Activated naive CD4-positive, alpha-beta T cell treated with anti-CD3 and anti-CD28 coated beads, Interleukin-2, amount 50 U/mL, for 16 hours (primary cell): ENCODE data around the gene MRGPRF.
"Not testable (repeated sequence)": the region's sequence is repeated elsewhere in the genome, so short reads cannot be mapped to it uniquely, and the experiment has no call there.

Source experiments
- DNase-seq: peaks from one replicate; pipeline ENCODE4 v3.0.0-alpha.2; 2020

Gene MRGPRF

GRCh38 chr11:68980776-68981065 is 32.3 kb downstream of the MRGPRF start, which contains the start of gene MRGPRD:
Gene MRGPRD, minus strand, starts transcription at chr11:68980986. Its CDS starts 0 bp downstream, at chr11:68980986.
- no peak for DNase-seq

DNA sequence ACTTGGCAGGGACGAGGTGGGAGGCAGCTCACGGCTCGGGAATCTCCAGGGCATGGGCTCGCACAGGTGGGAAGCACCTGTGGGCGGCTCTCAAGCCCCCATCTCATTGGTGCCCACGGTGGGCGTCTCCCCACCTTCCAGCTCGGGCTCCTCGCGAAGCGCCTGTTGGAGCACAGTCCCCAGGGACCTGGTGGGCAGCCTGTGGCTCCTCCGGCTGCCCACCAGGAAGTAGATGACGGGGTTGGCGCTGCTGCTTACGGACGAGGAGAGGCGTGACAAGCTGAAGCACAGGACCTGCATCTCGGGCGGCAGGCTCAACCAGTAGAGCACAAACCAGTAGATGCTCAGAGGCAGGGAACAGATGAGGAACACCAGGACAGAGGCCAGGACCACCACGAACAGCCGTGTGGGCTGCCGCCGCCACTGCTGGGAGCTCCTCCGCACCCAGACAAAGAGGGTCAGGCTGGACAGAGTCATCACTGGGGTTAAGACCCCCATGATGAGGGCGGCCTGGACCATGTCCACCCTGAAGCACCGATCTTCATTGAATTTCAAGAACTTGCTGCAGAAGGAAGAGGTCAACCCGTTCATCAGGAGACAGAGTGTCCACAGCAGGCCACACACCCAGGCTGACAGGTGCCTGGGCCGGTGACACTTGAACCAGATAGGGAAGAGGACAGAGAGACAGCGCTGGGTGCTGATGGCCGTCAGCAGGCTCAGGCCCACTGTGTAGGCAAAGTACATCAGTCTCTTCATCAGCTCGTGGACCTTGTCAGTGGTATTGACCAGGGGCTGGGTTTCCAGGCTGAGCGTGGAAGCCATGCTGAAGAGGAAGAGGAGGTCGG is 32.9 kb downstream of the MRGPRF start:
- DNase-seq = no peak

DNA sequence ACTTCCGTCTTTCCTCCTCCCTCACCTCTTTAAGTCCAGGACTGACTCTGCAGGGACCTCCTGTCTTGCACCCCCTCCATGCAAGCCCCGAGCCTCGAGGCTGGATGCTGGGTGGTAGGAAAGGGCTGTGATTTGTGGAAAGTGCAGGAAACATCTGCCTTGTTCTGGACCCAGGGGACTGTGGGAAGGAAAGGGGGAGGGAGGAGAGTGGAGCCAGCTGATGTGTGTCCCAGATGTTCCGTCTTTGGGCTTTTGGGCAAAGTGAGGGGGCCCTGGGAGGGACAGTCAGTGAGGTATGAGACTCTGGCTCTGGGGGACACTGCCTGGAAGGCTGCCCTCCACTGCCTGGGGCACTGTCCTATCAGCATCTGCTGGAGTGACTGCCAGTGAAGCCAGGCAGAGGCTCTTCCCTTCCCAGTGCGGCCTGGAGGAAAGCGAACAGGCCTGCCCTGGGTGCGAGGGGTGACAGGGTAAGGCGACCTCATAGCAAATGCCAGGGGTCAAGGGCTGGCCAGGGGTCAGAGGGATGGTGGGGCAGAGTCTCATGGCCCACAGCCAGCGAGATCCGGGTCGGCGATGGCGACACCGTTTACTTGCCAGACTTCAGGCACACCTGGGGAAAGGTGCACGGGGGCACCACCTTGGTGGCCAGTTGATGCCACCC is 34.0 kb downstream of the MRGPRF start:
- no peak for DNase-seq

- no peak for DNase-seq
These were observed 34.5 kb downstream of the MRGPRF start for GRCh38 chr11:68978626-68978930.

GRCh38 chr11:68977781-68978625 is 35.0 kb downstream of the MRGPRF start:
- no peak for DNase-seq

DNA sequence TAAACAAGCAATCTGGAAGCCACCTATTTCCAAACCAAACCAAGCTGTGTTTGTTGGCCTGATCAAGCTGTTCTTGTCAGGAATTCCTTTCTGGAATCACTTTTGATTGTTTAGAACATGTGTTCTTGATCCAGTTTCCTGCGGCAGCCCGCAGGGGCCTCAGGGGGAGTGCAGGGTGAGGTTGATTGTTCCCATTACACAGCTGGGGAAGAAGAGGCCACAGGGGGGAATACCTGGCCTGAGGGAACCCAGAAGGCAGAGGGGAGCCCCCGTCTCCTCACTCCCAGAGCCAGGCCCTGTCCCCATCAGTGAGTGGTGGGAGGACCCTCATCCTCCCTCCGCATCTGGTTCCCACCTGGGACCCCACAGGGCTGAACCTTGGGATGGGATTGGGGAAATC is 36.5 kb downstream of the MRGPRF start:
- DNase-seq = no peak

DNA sequence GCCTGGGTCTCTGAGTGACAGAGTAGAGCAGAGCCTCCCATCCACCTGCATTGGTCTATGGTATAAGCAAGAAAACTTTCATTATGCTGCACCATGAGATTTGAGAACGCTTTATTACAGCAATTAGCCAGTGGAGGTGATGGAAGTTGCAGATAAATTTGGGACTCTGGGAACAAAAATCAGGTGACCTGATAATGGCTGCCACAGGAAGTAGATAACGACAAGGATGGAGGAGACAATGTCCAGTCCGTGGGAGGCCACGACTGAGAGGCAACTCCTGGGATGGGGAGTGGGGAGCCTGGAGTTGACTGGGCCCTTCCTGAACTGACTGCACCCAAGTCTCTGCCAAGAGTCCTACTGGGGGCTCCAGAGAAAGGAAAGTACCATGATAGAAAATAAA is 37.0 kb downstream of the MRGPRF start:
- DNase-seq = no peak

GRCh38 chr11:68974421-68975194 is 38.4 kb downstream of the MRGPRF start:
- DNase-seq = no peak

DNA sequence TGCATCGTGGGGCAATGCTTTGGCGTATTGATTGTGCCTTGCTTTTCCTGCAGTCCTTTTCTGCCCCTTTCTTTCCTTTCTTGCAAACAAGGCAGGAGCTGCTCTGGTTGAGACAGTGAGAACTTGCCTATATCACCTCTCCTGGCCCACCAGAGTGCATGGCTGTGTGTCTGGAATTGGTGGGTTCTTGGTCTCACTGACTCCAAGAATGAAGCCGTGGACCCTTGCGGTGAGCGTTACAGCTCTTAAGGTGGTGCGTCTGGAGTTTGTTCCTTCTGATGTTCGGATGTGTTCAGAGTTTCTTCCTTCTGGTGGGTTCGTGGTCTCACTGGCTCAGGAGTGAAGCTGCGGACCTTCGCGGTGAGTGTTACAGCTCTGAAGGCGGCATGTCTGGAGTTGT is 39.3 kb downstream of the MRGPRF start:
- not testable (repeated sequence) for DNase-seq

- DNase-seq = no peak
These were observed 39.8 kb downstream of the MRGPRF start for GRCh38 chr11:68973219-68973618.

GRCh38 chr11:68970921-68971636 is 42.0 kb downstream of the MRGPRF start:
- no peak for DNase-seq

DNA sequence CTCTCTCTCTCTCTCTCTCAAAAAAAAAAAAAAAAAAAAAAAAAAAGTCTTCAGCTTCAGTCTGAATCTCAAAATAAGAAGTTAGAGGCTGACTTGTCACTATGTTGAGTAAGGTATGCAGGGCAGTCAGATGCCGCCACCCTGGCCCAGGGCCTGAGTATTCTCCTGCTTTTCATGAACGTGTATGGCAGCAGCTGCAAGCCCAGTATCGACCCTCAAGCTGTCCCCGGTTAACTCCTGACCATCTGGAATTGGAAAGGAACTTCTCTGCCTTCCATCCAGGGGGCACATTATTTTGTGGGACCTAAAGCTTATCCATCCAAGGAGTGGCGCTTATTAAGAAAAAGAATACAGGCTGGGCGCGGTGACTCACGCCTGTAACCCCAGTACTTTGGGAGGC is 43.7 kb downstream of the MRGPRF start:
- no peak for DNase-seq

DNA sequence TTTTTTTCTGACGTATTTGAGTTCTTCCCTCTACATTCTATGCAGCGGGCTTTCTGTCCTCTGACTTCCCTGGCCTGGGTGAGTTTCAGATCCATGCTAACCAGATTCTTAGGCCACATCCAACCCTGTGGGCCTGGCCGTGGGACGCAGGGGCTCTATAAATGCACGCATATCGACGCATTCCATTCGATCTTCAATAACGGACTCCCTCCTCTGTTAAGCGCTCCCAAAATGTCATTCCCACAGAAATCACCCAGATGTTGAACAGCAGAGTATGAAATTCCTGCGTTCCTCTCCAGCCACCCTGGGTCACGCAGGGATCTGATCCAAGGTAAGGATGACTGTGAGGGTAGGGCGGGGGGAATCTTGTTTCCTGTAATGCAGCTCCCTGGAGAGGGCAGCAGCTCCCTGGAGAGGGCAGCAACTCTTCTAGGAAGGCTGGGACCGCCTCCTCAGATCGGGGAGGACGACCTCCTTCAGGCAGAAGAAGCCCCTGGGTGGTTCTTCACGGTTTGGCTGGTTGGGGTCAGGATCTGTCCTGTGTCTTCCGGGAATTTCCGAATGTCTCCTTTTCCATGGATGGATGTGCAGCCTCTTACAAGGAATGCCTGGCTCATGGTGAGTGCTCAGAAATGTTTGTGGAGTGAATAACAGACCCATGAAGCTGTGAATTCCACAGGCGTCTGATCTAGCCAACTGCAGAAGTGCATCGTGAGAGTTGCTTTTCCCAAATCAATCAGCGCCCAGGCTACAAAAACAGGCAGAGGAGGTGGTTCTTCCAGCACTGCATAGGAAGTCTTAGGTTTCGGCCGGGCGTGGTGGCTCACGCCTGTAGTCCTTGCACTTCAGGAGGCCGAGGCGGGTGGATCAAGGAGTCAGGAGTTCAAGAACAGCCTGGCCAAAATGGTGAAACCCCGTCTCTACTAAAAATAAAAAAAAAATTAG is 44.5 kb downstream of the MRGPRF start:
- no peak for DNase-seq

GRCh38 chr11:68966894-68967780 is 45.9 kb downstream of the MRGPRF start:
- DNase-seq = no peak

DNA sequence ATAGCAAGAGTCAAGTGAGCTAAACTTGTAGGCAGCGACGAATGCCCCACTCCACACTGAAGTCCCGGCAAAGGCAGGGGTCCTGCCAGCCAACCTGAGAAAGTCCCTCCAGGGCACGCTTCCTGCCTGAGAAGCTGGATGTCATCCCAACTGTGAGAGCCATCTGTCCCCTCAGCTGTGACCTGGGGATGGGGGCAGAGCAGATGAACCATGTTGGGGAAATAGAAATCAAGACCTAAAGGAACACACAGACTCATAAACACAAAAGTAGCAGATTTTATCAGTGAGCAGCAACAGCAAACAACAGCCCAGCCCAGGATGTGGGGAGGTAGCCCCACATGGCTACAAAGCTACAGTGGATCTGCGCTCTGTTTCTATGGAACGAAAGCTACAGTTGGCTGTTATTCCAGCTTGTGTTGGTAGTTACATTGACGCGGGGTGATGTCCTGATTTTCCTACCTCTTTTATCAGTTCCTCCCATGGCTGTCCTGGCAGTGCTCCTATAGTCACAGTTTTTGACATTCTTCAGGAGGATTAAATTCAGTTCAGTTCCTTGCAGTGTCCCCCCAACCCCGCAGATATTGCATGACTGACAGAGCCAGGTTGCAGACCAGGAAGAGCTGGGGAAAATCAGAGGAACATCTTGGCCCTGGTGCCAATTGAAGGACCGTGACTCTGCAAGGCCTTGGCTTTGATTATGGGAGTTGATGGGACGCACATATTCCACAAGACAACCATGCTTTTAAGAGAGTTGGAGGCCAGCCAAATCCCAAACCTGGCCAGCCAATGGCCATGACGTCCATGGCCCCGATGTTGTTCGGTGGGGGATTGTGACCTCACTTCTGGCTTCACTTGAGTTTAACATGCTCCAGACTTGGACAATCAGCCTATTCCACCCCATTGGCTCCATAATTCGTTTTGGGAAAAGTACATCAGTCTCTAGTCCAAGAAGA is 46.9 kb downstream of the MRGPRF start:
- no peak for DNase-seq

GRCh38 chr11:68963779-68964178 is 49.3 kb downstream of the MRGPRF start:
- DNase-seq = no peak

DNA sequence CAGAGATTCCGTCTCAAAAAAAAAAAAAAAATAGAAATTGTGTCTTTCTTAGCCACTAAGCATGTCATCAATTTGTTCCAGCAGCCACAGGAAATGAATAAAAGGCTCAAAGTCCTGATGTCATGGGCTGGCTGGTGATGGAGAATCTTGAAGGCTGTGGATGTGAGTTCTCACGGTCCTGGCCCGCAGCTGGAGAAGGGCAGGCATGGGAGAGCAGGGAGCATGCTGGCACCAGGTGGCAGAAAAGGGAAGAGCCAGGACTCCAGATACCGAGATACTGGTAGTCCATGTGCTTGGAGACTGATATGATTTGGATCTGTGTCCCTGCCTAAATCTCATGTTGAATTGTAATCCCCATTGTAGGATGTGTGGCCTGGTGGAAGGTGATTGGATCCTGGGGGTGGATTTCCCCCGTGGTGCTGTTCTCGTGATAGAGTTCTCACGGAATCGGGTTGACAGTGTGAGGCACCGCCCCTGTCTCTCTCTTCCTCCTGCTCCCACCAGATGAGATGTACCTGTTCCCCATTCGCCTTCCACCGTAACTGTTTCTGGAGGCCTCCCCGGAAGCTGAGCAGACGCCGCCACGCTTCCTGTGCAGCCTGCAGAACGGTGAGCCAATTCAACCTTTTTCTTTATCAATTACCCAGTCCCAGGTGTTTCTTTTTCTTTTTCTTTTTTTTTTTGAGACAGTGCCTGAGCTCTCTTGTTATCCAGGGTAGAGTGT is 50.4 kb downstream of the MRGPRF start:
- DNase-seq = no peak

GRCh38 chr11:68961245-68961644 is 51.8 kb downstream of the MRGPRF start:
- DNase-seq = no peak
